Measurements from ENCODE around the gene LMBRD2.

LMBRD2 gene

GRCh38 chr5:36128795-36129194, 22.9 kb downstream of the LMBRD2 start:
- no peak for TF ChIP-seq FOXP2 (optimal IDR thresholded peaks at IDR 0.05; ENCODE audit: borderline replicate concordance, extremely low read depth, extremely low read length, insufficient read depth)
- TF ChIP-seq SIN3A (IDR thresholded peaks at IDR 0.05; ENCODE audit: borderline replicate concordance, insufficient read depth, low read length), result no peak
- TF ChIP-seq POLR2AphosphoS5 (IDR thresholded peaks at IDR 0.05; ENCODE audit: low read depth, low read length), result no peak
- TF ChIP-seq TAF1 (IDR thresholded peaks at IDR 0.05; ENCODE audit: borderline replicate concordance, insufficient read depth, low read length), result no peak
- TF ChIP-seq REST (IDR thresholded peaks at IDR 0.05; ENCODE audit: insufficient read depth in 1 of 2, low read depth in 2 of 2, low read length in 2 of 2), result no peak

- no peak for TF ChIP-seq TAF1 (IDR thresholded peaks at IDR 0.05; ENCODE audit: borderline replicate concordance, insufficient read depth, low read length)
Observed at GRCh38 chr5:36125868-36126267, 25.8 kb downstream of the LMBRD2 start.

- TF ChIP-seq FOXP2 (optimal IDR thresholded peaks at IDR 0.05; ENCODE audit: borderline replicate concordance, extremely low read depth, extremely low read length, insufficient read depth), result no peak
- TF ChIP-seq POLR2AphosphoS5 (IDR thresholded peaks at IDR 0.05; ENCODE audit: low read depth, low read length), result no peak
- no peak for TF ChIP-seq TAF1 (IDR thresholded peaks at IDR 0.05; ENCODE audit: borderline replicate concordance, insufficient read depth, low read length)
- TF ChIP-seq REST (IDR thresholded peaks at IDR 0.05; ENCODE audit: insufficient read depth in 1 of 2, low read depth in 2 of 2, low read length in 2 of 2), result no peak
- no peak for TF ChIP-seq SIN3A (IDR thresholded peaks at IDR 0.05; ENCODE audit: borderline replicate concordance, insufficient read depth, low read length)
Observed at GRCh38 chr5:36111238-36111637, 40.4 kb downstream of the LMBRD2 start.

- TF ChIP-seq TAF1 (IDR thresholded peaks at IDR 0.05; ENCODE audit: borderline replicate concordance, insufficient read depth, low read length) (no peak), SIN3A (IDR thresholded peaks at IDR 0.05; ENCODE audit: borderline replicate concordance, insufficient read depth, low read length) (no peak), POLR2AphosphoS5 (IDR thresholded peaks at IDR 0.05; ENCODE audit: low read depth, low read length) (no peak), REST (IDR thresholded peaks at IDR 0.05; ENCODE audit: insufficient read depth in 1 of 2, low read depth in 2 of 2, low read length in 2 of 2) (no peak), FOXP2 (optimal IDR thresholded peaks at IDR 0.05; ENCODE audit: borderline replicate concordance, extremely low read depth, extremely low read length, insufficient read depth) (no peak)
Observed at GRCh38 chr5:36108758-36109460, 42.8 kb downstream of the LMBRD2 start.

GRCh38 chr5:36105819-36106218, 45.9 kb downstream of the LMBRD2 start:
- TF ChIP-seq FOXP2 (optimal IDR thresholded peaks at IDR 0.05; ENCODE audit: borderline replicate concordance, extremely low read depth, extremely low read length, insufficient read depth) (no peak), SIN3A (IDR thresholded peaks at IDR 0.05; ENCODE audit: borderline replicate concordance, insufficient read depth, low read length) (no peak), REST (IDR thresholded peaks at IDR 0.05; ENCODE audit: insufficient read depth in 1 of 2, low read depth in 2 of 2, low read length in 2 of 2) (no peak), POLR2AphosphoS5 (IDR thresholded peaks at IDR 0.05; ENCODE audit: low read depth, low read length) (no peak), TAF1 (IDR thresholded peaks at IDR 0.05; ENCODE audit: borderline replicate concordance, insufficient read depth, low read length) (no peak)

Data from PFSK-1 (cell line).